ENCODE data around the gene EHD1.

GRCh38 chr11:64892838-64893193 lies 14.4 kb upstream of the EHD1 start:
- TF ChIP-seq CTCF (IDR thresholded peaks at IDR 0.05) = no peak
- TF ChIP-seq POLR2AphosphoS5 (IDR thresholded peaks at IDR 0.05) = no peak
